CD4-positive, alpha-beta T cell treated with Interleukin-4 for 1 hour (primary cell): ENCODE data around the gene SMC4.
"Not testable (repeated sequence)": the region's sequence is repeated elsewhere in the genome, so short reads cannot be mapped to it uniquely, and the experiment has no call there.

ENCODE experiments used
- DNase-seq, 2 donors: peaks; one replicate each; pipeline ENCODE4 v3.0.0-alpha.2; 2020 to 2022

The SMC4 gene

DNA sequence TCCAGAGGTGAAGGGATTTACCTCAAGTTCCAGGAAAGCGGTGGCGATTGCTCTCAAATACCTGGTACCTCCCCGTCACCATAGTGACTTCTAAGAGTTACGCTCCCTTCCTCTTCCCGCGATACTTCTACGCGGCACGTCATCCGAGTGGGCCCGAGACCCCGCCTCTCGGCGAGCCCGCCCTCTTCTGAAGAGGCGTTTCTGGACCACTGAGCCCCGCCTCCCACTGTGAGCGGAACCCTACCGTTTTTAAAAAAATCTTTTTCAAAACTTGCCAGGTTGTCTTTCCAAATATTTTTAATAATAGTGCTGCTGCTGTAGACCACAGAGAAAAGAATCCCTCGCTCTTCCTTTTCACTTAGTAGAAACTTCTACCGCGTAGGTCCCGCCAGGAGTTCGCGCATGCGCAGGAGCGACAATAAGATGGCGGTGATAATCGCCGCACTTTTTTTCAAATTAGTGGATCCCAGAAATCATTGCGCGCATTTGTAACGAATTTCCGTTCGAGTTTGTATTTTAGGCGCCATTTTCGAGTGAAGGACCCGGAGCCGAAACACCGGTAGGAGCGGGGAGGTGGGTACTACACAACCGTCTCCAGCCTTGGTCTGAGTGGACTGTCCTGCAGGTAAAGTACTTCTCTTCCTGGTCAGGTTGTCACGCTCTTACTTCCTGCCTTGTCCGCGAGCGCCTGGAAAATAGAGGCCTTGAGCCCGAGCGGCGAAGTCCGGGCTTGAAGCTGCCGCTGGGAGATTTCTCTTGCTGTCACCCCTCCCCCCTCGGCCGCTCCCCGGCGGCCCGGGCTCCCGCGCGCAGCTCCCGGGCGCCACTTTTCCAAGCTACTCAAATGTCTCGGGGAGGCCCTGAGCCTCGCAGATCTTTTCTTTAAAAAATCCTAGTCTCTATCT, at the start of gene SMC4, which contains the start of gene IFT80:
TSS of gene SMC4 (plus strand) at position 526 of the 905 bp plus-strand sequence. CDS start 1,177 bp downstream, outside the sequence.
TSS of gene IFT80 (minus strand) at position 101 of the 905 bp plus-strand sequence. CDS start 14,625 bp downstream, outside the sequence.
- peak; percentile 97 for DNase-seq

DNA sequence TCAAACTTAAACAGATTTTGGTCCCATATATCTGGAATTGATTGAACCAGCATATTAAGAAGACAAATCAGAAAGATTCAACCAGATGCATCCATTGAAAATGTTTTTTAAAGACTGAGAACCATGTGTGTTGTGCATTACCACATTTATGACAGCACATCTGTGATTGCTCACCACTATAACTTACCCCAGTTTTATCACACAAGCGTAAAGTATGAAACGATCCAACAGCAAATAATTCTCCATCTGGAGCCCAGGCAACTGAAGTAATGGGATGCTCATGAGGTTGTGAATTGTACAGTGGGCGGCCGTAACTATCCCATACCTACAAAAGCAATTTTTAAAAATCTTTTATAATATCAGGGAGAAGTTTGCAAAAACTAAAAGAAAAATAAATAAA, 43.6 kb upstream of the SMC4 start:
- no peak for DNase-seq

DNA sequence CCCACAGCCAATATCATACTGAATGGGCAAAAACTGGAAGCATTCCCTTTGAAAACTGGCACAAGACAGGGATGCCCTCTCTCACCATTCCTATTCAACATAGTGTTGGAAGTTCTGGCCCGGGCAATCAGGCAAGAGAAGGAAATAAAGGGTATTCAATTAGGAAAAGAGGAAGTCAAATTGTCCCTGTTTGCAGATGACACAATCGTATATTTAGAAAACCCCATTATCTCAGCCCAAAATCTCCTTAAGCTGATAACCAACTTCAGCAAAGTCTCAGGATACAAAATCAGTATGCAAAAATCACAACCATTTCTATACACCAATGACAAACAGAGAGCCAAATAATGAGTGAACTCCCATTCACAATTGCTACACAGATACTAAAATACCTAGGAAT, 36.6 kb upstream of the SMC4 start:
- not testable (repeated sequence) for DNase-seq

DNA sequence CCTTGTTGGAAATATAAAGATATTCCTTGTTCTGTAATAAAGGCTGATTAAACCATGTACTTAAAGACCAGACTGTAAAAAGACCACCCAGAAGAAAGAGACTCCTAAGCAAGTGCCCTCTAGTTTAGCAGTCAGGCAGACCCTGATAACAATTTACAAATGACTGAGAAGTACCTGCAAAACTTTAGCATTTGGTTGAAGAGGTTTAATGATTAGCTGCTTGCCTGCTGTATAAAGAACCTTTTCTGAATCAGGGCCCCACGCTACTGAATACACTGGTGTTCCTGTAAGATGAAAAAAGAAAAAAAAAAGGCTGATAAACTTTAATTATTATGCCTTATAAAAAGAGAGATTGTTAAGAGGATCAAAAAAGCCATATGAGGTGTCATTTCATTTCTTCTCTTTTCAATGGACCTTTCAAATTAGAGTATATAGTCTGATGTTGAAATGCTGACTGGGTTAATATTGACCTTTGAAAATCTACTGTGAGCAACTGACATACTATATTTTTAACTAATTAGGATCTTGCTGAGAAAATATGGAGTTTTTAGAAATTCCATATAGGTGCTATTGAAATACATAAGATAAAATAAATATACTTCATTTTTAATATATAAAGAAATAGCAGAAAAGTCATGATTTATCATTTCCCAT, 33.5 kb upstream of the SMC4 start:
- DNase-seq: no peak

DNA sequence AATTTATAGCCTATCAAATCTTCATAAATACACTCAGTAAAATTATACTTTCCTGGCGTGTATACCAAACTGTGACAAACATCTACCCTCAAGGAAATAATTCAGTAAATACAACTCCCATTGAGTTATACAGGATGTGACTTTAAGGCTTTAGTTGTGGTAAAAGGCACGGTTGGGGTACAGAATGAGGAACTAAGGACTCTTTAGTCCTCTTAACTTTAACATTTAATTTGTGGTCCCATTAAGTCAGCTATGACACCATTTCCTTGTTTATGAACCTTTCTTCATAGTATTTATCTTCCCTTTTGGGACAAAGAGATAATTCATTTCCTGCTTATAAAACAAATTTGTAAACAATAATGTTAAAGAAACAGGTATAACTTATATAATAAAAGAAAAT, 30.6 kb upstream of the SMC4 start:
- DNase-seq: peak in 1 of 2 donors; percentile 22

DNA sequence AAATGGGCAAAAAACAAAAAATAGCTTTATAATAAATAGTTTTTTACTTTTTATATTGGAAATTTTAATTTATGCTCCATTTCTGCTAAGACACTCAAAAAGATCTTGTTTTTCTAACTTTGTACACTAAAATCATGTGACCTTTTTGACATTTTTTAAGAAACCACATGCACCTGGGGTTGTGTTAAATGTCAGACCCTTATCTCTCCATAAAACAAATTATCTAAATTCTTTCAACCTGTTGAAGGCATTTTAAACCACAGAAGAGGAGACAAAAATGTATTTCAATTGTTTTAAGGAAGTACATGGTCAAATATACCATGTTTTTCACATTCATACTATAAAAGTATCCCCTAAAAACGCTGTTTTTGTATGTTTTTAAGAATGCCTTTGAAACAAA, 29.7 kb upstream of the SMC4 start:
- peak in 1 of 2 donors; percentile 18 for DNase-seq

DNA sequence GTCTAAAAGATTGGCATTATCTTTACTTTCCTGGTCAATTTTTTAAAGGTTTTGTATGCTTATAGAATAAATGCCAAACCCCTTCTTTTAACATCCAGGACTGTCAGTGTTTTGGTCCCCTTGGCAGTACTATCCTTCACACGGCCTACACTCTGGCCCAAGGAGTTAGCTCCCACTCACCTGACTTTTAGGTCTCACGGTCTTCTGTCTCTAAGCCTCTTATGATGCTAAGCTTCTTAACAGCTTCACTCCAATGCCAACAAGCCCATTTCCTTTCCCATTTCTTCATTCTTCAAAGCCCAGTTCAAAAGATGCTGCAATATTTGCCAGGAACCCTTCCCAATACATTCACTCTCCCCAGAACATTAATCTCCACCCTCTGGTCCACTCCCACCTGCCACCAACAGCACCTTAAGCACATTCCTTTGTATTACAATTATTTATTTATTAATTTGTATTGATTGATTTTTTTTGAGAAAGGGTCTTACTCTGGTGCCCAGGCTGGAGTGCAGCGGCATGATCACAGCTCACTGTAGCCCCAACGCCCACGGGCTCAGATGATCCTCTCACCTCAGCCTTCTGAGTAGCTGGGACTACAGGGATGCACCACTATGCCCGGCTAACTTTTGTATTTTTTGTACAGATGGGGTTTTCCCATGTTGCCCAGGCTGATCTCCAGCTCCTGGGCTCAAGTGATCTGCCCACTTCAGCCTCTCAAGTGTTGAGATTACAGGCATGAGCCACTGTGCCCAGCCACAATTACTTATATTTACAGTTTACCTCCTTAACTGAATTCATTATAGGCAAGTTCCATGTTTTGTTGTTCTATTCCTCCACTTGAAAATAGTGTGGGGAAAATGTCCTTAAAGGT, 28.2 kb upstream of the SMC4 start:
- no peak for DNase-seq

DNA sequence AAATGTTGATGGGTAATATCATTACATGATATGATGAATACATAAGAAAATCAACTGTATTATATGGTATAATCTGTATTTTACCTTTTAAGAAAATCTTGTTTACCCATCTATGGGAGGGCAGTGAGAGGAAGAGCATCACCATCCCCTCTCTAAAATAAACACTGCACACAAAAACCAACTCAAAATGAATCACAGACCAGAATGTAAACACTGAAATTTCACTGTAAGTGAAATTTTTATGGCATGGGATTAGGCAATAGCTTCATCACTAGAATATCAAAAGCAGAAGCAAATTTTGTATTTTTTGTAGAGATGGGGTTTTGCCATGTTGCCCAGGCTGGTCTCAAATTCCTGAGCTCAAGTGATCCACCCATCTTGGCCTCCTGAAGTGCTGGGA, 26.7 kb upstream of the SMC4 start:
- DNase-seq: no peak

DNA sequence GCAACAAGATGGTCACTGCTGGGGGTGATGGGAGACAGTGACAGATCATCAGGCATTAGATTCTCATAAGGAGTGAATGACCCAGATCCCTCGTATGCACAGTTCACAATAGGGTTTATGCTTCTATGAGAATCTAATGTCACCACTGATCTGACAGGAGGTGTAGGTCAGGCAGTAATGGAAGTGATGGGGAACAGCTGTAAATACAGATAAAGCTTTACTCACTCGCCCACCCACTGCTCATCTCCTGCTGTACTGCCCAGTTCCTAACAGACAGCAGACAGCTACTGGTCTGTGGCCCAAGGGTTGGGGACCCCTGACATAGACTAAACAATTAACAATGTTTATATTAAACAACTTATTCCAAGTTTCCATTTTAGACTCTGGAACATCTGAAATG, 25.8 kb upstream of the SMC4 start:
- DNase-seq: no peak

DNA sequence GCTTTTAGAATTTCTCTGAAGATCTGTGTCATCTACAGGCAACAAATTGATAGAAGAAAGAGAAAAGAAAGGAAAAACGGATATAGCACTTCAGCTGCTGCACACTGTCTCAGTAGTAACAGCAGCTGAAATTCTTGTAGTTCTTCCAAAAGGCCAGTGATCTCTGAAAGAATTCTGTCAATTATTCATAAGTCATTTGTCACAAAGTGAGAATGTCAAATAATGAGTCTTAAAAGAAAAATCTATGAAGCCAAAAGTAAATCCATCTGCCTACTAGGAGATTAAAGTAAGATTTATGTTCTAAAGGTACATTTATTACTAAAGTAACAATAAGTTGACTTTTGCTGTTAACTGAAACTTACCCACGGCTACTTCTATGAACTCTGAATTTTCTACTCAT, 25.0 kb upstream of the SMC4 start:
- no peak for DNase-seq

DNA sequence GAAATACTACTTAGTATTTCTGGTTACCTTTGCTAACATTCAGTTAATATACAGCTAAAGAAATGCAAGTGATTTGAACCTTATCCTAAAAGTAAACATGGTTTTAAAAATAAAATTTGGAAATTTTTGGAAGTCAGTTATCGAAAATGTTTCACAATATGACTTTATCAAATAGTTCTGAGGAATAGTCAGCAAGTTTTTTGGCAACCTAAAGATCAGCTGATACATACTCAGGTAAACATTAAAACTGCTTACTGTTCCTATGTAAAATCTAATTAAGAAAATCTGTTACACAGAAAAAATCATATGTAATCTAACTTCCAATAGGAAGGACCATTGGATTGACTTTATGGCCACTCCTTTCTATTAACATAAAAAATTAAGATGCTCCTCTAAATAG, 24.5 kb upstream of the SMC4 start:
- DNase-seq: no peak

DNA sequence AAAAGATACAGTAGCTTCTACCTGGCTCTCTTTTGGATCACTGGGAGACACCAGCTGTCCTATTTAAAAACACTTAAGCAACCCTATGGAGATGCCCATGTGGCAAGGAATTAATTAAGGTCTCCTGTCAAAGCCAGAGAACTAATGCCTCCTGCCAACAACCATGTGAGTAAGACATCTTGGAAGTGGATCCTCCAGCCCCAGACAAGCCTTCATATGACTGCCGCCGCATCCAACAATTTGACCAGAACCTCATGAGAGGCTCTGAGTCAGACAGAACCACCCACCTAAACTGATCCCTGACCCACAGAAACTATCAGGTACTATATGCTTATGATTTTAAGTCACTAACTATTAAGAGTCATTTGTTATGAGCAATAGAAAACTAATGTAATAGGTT, 22.8 kb upstream of the SMC4 start:
- no peak for DNase-seq

DNA sequence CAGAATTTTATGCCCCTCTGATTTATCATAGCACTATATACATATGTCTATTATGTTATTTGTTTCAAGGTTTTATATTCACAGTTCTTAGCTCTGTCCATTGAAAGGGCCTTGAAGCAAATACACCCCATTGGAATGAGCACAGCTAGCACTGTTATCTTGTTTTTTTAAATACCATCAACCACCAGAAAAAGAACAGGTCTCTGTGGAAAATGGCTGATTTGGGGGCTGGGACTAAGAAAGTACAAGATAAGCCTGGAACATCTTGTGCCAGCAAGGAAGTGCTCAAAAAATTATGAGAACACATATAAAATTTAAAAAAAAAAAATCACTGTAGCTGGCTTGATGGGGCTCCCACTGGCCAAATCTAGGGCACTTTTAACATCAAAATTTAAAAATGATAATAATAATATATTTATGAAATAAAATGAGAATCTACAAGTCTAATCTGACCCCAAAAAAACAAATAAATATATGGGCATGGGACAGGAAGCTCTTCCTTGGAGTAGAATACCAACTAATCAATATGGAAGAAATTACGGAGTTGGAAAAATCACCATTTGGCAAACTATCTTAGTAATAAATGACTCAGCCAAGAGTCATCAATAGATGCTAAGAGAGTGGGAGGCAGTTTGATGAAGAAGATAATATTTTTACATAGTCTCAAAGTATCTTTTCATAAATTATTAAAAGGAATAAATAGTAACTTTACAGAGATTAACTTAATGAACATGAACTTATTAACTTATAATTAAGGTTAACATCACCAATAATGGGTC, 20.9 kb upstream of the SMC4 start:
- no peak for DNase-seq

DNA sequence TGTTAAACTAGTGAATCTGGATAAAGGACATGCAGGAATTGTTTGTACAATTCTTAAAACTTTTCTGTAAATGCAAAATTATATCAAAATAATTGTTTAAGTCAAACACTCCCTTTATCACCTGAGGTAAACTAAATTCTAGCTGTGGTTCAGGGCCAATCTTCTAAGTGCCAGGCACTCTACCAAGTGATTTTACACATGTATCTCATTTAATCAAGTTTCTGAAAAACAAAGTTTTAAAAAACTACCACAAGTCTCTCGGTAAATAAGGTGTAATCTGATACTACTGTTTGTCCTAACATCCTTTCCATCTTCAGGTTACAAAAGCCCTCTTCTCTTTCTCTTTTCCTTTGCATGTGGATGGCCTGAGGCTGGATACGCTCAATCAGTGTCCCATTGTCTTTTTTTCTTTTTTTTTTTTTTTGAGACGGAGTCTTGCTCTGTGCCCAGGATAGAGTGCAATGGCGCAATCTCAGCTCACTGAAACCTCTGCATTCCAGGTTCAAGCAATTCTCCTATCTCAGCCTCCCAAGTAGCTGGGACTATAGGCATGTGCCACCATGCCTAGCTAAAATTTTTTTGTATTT, 19.7 kb upstream of the SMC4 start:
- no peak for DNase-seq

DNA sequence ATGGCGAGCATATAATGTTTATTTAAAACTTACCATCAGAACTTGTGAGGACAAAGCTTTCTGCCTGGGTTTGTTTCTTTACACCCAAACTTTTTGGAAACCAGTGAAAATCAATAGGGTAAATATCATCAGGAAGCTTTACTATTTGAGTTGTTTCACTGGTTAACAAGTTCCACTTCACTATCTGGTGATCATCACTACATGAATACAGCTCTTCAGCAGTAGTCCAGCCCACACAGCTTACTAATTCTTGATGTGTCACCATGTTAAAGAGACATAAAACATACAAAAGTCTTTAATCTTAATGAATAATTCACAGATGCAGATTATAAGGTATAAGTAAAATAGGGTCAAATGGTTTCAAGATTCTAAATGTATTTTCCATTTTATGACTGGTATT, 18.0 kb upstream of the SMC4 start:
- no peak for DNase-seq

DNA sequence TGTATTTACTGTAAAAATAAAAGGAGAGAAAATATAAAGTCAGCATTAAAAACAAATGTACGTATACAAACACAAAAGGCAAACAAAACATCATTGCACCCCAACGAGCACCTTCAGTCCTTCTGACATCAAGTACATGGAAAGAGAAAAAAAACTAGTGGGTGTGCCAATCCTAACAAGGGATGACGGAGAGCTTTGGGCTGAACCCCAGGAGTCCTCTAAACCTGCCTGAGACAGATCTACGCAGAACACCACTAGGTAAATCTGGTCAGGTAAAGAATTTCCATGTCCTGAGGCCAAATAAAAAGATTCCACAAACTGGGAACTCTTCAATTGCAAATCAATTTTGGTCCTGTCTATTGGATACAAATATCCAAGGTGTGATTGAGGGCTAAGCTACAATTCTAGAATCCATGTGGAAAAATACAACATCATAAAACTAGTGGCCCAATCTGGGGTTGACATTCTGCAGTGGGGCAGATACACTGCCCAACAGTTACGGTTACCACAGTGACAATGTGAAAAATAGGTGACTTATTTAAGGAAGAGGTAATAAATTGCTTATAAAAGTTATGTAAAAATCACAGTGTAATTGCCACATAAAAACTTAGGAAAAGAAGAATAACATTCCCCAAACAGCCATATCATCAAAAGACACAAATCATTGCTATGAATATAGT, 14.7 kb upstream of the SMC4 start:
- no peak for DNase-seq

DNA sequence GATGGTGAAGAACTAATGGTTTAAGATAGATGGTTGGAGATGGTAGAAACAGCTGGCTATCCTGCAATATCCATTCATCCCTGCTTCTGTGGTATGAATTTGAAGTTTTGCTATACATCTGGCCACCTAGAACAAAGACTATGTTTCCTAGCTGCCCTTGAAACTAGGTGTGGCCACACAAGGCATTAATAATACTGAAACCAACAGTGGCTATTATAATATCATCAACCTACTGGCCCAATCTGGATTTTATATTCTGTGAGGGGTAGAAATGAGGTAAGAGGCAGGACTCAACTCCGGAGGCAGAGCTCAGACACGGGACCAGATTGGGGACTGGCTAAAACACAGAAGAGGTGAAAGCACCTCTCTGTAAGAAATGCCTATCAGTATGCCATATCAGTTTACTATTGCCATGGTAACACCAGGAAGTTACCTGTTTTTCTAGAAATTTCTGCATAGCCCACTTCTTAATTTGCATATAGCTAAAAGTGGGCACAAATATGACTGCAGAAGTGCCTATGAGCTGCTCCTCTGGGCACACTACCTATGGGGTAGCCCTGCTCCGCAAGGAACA, 8.8 kb upstream of the SMC4 start:
- no peak for DNase-seq

DNA sequence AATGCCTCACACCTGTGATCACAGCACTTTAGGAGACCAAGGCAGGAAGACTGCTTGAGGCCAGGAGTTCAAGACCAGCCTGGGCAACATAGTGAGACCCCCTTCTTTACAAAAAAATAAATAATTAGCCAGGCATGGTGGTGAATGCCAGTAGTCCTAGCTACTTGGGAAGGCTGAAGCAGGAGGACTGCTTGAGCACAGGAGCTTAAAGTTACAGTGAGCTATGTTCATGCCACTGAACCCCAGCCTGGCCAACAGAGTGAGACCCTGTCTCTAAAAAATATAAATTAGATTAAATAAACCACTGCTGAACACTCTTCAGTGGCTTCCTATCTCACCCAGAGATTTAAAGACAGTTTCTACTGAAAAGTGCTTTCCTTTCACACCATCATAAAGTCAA, 6.7 kb upstream of the SMC4 start:
- no peak for DNase-seq

DNA sequence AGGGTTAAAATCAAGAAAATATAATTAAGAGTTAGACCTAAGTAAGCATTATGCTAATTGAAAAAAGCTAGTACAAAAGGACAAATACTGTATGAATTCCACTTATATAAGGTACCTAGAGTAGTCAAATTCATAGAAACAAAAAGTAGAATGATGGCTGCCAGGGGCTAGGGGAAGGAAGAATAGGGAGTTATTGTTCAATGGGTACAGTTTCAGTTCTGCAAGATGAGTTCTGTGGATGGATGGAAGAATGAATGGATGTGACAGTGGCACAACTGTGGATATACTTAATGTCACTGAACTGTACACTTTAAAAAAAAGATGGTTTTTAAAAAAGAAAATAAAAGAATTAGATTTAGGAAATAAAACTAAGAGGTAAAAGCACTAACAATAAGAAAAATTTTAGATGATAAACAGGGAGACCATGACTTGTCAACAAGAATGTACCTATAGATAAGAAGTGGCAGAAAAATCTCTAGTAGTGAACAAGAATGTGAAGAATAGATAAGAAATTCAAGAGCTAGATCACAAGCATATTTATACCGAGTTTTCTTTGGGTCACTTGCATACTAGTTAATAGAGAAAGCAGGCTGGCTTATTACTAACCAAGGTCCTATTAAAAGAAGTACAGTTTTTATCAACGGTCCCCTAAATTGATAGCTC, 6.0 kb upstream of the SMC4 start:
- DNase-seq: no peak

DNA sequence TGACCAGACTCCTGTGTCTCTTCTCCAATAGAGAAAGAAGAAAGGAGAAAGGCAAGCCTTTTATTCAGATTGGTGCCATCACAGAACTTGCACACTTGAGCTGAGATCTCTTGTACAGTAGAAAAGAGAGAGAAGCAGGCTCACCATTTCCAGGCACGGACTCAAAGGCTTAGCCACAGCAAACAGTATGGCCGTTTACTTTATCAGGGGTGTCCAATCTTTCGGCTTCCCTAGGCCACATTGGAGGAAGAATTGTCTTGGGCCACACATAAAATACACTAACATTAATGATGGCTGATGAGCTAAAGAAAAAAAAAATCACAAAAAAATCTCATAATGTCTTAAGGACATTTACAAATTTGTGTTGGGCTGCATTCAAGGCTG, 5.4 kb upstream of the SMC4 start:
- DNase-seq: no peak

DNA sequence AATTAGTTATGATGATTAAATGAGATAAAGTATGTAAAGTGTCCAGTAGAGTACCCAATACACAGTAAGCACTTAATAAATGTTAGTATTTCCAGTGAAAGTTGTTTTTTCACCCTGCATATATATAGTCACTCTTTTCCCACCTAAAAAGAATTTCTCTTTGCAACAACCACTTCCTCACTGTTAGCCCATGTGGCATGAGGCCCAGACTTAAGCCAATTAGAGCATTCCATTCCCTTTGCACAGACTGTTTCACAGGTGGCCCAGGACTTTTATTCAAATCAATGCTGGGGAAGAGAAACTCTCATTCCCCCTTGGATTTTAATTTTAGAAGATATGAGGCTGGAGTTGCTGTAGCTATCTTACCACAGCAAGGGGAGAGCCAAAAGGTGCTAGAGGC, 4.2 kb upstream of the SMC4 start:
- no peak for DNase-seq
